ENCODE data around the gene UVSSA. TPM values are rescaled to one million over a fixed set of nuclear protein-coding genes. Genes with fewer than 3 reads are reported as not detected.

Gene UVSSA
- total RNA-seq, 2 donors from 2014 or later: 50.4 to 61.6 TPM

GRCh38 chr4:1325176-1325480, 21.9 kb upstream of the UVSSA start:
- Mint-ChIP-seq H3K9me3 (peaks cover under 1% of the 10 kb centered on the region), H3K27me3 (ENCODE audit: insufficient read depth) (no peaks in the 10 kb centered on the region), H3K4me3 (no peak overlapping the region), H3K4me1 (peaks cover 8% of the 10 kb centered on the region), H3K36me3 (ENCODE audit: low read depth) (peaks cover 38% of the 10 kb centered on the region), H3K27ac (no peak overlapping the region)
- Histone ChIP-seq H3K36me3 (ENCODE audit: control insufficient read depth, insufficient read depth, low read length) (peaks cover 32% of the 10 kb centered on the region), H3K9me3 (ENCODE audit: control insufficient read depth, low read length) (no peaks in the 10 kb centered on the region), H3K4me1 (ENCODE audit: control insufficient read depth, insufficient read depth, low read length) (peaks cover 4% of the 10 kb centered on the region), H3K4me3 (ENCODE audit: low read length) (no peak overlapping the region), H3K9ac (ENCODE audit: extremely low read depth, low read length, poor library complexity, severe bottlenecking) (no peak overlapping the region), H3K27me3 (ENCODE audit: control insufficient read depth, insufficient read depth, low read length, poor library complexity, severe bottlenecking) (no peaks in the 10 kb centered on the region), H3K27ac (ENCODE audit: low read depth, low read length) (no peak overlapping the region)
- TF ChIP-seq, protein P1, sequence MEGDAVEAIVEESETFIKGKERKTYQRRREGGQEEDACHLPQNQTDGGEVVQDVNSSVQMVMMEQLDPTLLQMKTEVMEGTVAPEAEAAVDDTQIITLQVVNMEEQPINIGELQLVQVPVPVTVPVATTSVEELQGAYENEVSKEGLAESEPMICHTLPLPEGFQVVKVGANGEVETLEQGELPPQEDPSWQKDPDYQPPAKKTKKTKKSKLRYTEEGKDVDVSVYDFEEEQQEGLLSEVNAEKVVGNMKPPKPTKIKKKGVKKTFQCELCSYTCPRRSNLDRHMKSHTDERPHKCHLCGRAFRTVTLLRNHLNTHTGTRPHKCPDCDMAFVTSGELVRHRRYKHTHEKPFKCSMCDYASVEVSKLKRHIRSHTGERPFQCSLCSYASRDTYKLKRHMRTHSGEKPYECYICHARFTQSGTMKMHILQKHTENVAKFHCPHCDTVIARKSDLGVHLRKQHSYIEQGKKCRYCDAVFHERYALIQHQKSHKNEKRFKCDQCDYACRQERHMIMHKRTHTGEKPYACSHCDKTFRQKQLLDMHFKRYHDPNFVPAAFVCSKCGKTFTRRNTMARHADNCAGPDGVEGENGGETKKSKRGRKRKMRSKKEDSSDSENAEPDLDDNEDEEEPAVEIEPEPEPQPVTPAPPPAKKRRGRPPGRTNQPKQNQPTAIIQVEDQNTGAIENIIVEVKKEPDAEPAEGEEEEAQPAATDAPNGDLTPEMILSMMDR (conservative IDR thresholded peaks at IDR 0.05): no peak
- DNase-seq: no peak
- WGBS, 2 experiments (ENCODE audit: insufficient coverage in 1 of 2, insufficient read length in 1 of 2): 97 to 100% methylated on average over 10 to 11 of the region's 11 CpGs

- H3K4me3 ChIP-seq (ENCODE audit: low read length): no peak overlapping the region
- Mint-ChIP-seq H3K4me3 (no peak overlapping the region), H3K4me1 (peaks cover 8% of the 10 kb centered on the region), H3K36me3 (ENCODE audit: low read depth) (peaks cover 39% of the 10 kb centered on the region), H3K27ac (no peak overlapping the region), H3K9me3 (no peaks in the 10 kb centered on the region), H3K27me3 (ENCODE audit: insufficient read depth) (no peaks in the 10 kb centered on the region)
- H3K9ac ChIP-seq (ENCODE audit: extremely low read depth, low read length, poor library complexity, severe bottlenecking): no peak overlapping the region
- no peak for DNase-seq
- H3K27ac ChIP-seq (ENCODE audit: low read depth, low read length): no peak overlapping the region
- H3K9me3 ChIP-seq (ENCODE audit: control insufficient read depth, low read length): no peaks in the 10 kb centered on the region
- 91 to 93% methylated on average over 25 to 35 of the region's 35 CpGs for WGBS, 2 experiments (ENCODE audit: insufficient coverage in 1 of 2, insufficient read length in 1 of 2)
- peaks cover 32% of the 10 kb centered on the region for H3K36me3 ChIP-seq (ENCODE audit: control insufficient read depth, insufficient read depth, low read length)
- H3K27me3 ChIP-seq (ENCODE audit: control insufficient read depth, insufficient read depth, low read length, poor library complexity, severe bottlenecking): no peaks in the 10 kb centered on the region
- TF ChIP-seq, protein P1 (conservative IDR thresholded peaks at IDR 0.05): no peak
- peaks cover 4% of the 10 kb centered on the region for H3K4me1 ChIP-seq (ENCODE audit: control insufficient read depth, insufficient read depth, low read length)
These were observed 21.1 kb upstream of the UVSSA start for GRCh38 chr4:1325681-1326635.

GRCh38 chr4:1326751-1327525, 20.1 kb upstream of the UVSSA start:
- Mint-ChIP-seq H3K27me3 (ENCODE audit: insufficient read depth) (no peaks in the 10 kb centered on the region), H3K27ac (no peak overlapping the region), H3K4me1 (peaks cover 2% of the 10 kb centered on the region), H3K4me3 (no peak overlapping the region), H3K9me3 (no peaks in the 10 kb centered on the region), H3K36me3 (ENCODE audit: low read depth) (peaks cover 36% of the 10 kb centered on the region)
- 95 to 96% methylated on average over 18 to 30 of the region's 30 CpGs for WGBS, 2 experiments (ENCODE audit: insufficient coverage in 1 of 2, insufficient read length in 1 of 2)
- Histone ChIP-seq H3K4me1 (ENCODE audit: control insufficient read depth, insufficient read depth, low read length) (peaks cover 2% of the 10 kb centered on the region), H3K27me3 (ENCODE audit: control insufficient read depth, insufficient read depth, low read length, poor library complexity, severe bottlenecking) (no peaks in the 10 kb centered on the region), H3K27ac (ENCODE audit: low read depth, low read length) (no peak overlapping the region), H3K9ac (ENCODE audit: extremely low read depth, low read length, poor library complexity, severe bottlenecking) (no peak overlapping the region), H3K9me3 (ENCODE audit: control insufficient read depth, low read length) (no peaks in the 10 kb centered on the region), H3K36me3 (ENCODE audit: control insufficient read depth, insufficient read depth, low read length) (peaks cover 28% of the 10 kb centered on the region), H3K4me3 (ENCODE audit: low read length) (no peak overlapping the region)
- DNase-seq: no peak
- TF ChIP-seq, protein P1 (conservative IDR thresholded peaks at IDR 0.05): no peak
